CD14-positive monocyte (primary cell): Measurements from ENCODE around the gene ERICH4. TPM values are rescaled to one million over a fixed set of nuclear protein-coding genes. Genes with fewer than 3 reads are reported as not detected.

Source experiments
- DNase-seq, 3 donors: peaks; one replicate each; pipeline ENCODE4 v3.0.0-alpha.2; 2011 to 2022
- H2AFZ ChIP-seq: 2 replicates; pipeline ENCODE4 v1.6.0; 2012; ENCODE audit warnings: mild to moderate bottlenecking, low read depth, low read length, inconsistent platforms; ENCODE audit not compliant: insufficient read depth, poor library complexity, severe bottlenecking
- H3K27ac ChIP-seq, 2 donors: 1 replicate in 1 of 2; 2 replicates in 1 of 2; pipeline ENCODE4 v1.5.1; 2012 to 2013; ENCODE audit warnings: low read length in 2 of 2, control low read depth in 1 of 2, inconsistent platforms in 1 of 2, low read depth in 1 of 2, mild to moderate bottlenecking in 1 of 2
- H3K27me3 ChIP-seq, 2 donors: one replicate each; pipeline versions ENCODE4 v1.6.0 to v1.6.1; 2011 to 2013; ENCODE audit warnings: low read length in 2 of 2; ENCODE audit not compliant: control insufficient read depth in 2 of 2, insufficient read depth in 2 of 2
- H3K36me3 ChIP-seq, 2 donors: replicated peaks in 1 of 2; 1 replicate in 1 of 2; 2 replicates in 1 of 2; pipeline versions ENCODE4 v1.5.1 to v1.6.1; 2012 to 2013; ENCODE audit warnings: low read length in 2 of 2, control low read depth in 1 of 2, inconsistent platforms in 1 of 2, mild to moderate bottlenecking in 1 of 2; ENCODE audit not compliant: insufficient read depth in 2 of 2, control insufficient read depth in 1 of 2
- H3K4me1 ChIP-seq, 2 donors: 1 replicate in 1 of 2; 2 replicates in 1 of 2; pipeline versions ENCODE4 v1.5.1 to v1.6.1; 2012 to 2013; ENCODE audit warnings: low read length in 2 of 2, control low read depth in 1 of 2, inconsistent platforms in 1 of 2, mild to moderate bottlenecking in 1 of 2, moderate library complexity in 1 of 2; ENCODE audit not compliant: insufficient read depth in 2 of 2, control insufficient read depth in 1 of 2
- H3K4me2 ChIP-seq: replicated peaks from 2 replicates; pipeline ENCODE3; 2012; ENCODE audit warnings: low read length, moderate library complexity, mild to moderate bottlenecking; ENCODE audit not compliant: poor library complexity, severe bottlenecking; ENCODE audit errors: extremely low read depth
- H3K4me3 ChIP-seq, 3 experiments: fragments of 200-600 bp in 1 of 3; sonication (generic) in 1 of 3; replicated peaks in 1 of 3; 1 replicate in 2 of 3; 2 replicates in 1 of 3; pipeline ENCODE4 v1.5.1; 2011 to 2013; ENCODE audit warnings: low read length in 3 of 3, mild to moderate bottlenecking in 3 of 3, control low read depth in 2 of 3, low read depth in 2 of 3, inconsistent platforms in 1 of 3, moderate library complexity in 1 of 3
- H3K79me2 ChIP-seq: 2 replicates; pipeline ENCODE4 v1.6.0; 2012; ENCODE audit warnings: mild to moderate bottlenecking, control low read depth, inconsistent platforms, low read length, moderate library complexity; ENCODE audit not compliant: insufficient read depth
- H3K9ac ChIP-seq: 2 replicates; pipeline ENCODE4 v1.6.0; 2017; ENCODE audit warnings: low read length, mild to moderate bottlenecking; ENCODE audit not compliant: insufficient read depth, poor library complexity, severe bottlenecking
- H3K9me3 ChIP-seq, 2 donors: replicated peaks in 1 of 2; 1 replicate in 1 of 2; 2 replicates in 1 of 2; pipeline versions ENCODE4 v1.5.1 to v1.6.1; 2012 to 2013; ENCODE audit warnings: low read length in 2 of 2, control low read depth in 1 of 2; ENCODE audit not compliant: control insufficient read depth in 1 of 2, insufficient read depth in 1 of 2
- H4K20me1 ChIP-seq: 2 replicates; pipeline ENCODE4 v1.6.0; 2012; ENCODE audit warnings: mild to moderate bottlenecking, low read length, control low read depth, moderate library complexity; ENCODE audit not compliant: insufficient read depth
- H3K27ac Mint-ChIP-seq, 7 donors: one replicate each; pipeline ENCODE4 v1.8.0; 2020; ENCODE audit warnings: mild to moderate bottlenecking in 7 of 7, mixed read lengths in 7 of 7, moderate library complexity in 6 of 7, inconsistent platforms in 2 of 7
- H3K27me3 Mint-ChIP-seq, 3 donors: one replicate each; pipeline ENCODE4 v1.8.0; 2021 to 2022; ENCODE audit warnings: low read depth in 3 of 3, mild to moderate bottlenecking in 3 of 3, mixed read lengths in 3 of 3, moderate library complexity in 3 of 3, inconsistent platforms in 1 of 3
- H3K36me3 Mint-ChIP-seq, 2 donors: one replicate each; pipeline ENCODE4 v1.8.0; 2020; ENCODE audit warnings: mixed read lengths in 2 of 2, inconsistent platforms in 1 of 2, mild to moderate bottlenecking in 1 of 2
- H3K4me1 Mint-ChIP-seq: one replicate; pipeline ENCODE4 v1.8.0; 2020; ENCODE audit warnings: mild to moderate bottlenecking, mixed read lengths
- H3K4me3 Mint-ChIP-seq, 2 donors: one replicate each; pipeline ENCODE4 v1.8.0; 2020; ENCODE audit warnings: mild to moderate bottlenecking in 2 of 2, mixed read lengths in 2 of 2, moderate library complexity in 1 of 2
- H3K9me3 Mint-ChIP-seq, 7 donors: one replicate each; pipeline ENCODE4 v1.8.0; 2020 to 2022; ENCODE audit warnings: mixed read lengths in 7 of 7, mild to moderate bottlenecking in 6 of 7, moderate library complexity in 6 of 7, inconsistent platforms in 2 of 7
- CTCF ChIP-seq: fragments of 200-600 bp; IDR thresholded peaks from one replicate; pipeline ENCODE4 v1.8.0; 2022; ENCODE audit warnings: antibody characterized with exemption, mild to moderate bottlenecking
- WGBS: methylation state at CpG from one replicate; pipeline ENCODE4 v1.1.5; 2013; ENCODE audit warnings: missing lambda C conversion rate; ENCODE audit not compliant: insufficient coverage; 5-methylcytosine and 5-hydroxymethylcytosine counted together
- intact Hi-C, 2 donors: fragments of 100-400 bp; cut with micrococcal nuclease; formaldehyde crosslinking; loops; one replicate each; pipeline versions ENCODE4 v1.15.0 to v1.15.1; 2023
- polyA plus RNA-seq, 3 donors: library from polyadenylated mRNA; depleted of rRNA in 1 of 3; unstranded in 2 of 3; stranded (reverse) in 1 of 3; fragments of 300-500 nt in 2 of 3; fragments of >200 nt in 1 of 3; fragmentation: Illumina TruSeq in 2 of 3; gene quantifications; 1 replicate in 2 of 3; 2 replicates in 1 of 3; pipeline ENCODE4 v1.2.3, GENCODE V29; 2012 to 2021

Gene ERICH4
- polyA plus RNA-seq, 3 donors: 0.09 TPM; not detected in 2

GRCh38 chr19:41456342-41456918 lies 13.5 kb downstream of the ERICH4 start:
- Mint-ChIP-seq H3K36me3 (no peaks in the 10 kb centered on the region), H3K27me3 (peaks cover 23 to 40% (median 29%) of the 10 kb centered on the region in 3 donors), H3K4me3 (peak overlapping the region in 1 of 2 donors; percentile 51), H3K4me1 (no peaks in the 10 kb centered on the region), H3K27ac (no peak overlapping the region), H3K9me3 (peaks cover 0 to 2% (median 0%) of the 10 kb centered on the region in 7 donors)
- Histone ChIP-seq H3K79me2 (no peaks in the 10 kb centered on the region), H3K36me3 (no peaks in the 10 kb centered on the region), H3K9me3 (no peaks in the 10 kb centered on the region), H3K27me3 (peaks cover 18 to 28% of the 10 kb centered on the region in 2 donors), H3K4me2 (no peak overlapping the region), H3K4me3 (no peak overlapping the region), H3K4me1 (no peaks in the 10 kb centered on the region), H2AFZ (no peak overlapping the region), H4K20me1 (no peaks in the 10 kb centered on the region), H3K9ac (no peak overlapping the region), H3K27ac (no peak overlapping the region)
- WGBS: 20% methylated on average over 1 of the region's 7 CpGs
- intact Hi-C loops: no loop called here
- no peak for DNase-seq
- no peak for TF ChIP-seq CTCF

- no peak overlapping the region for H3K4me3 ChIP-seq
- WGBS: no CpG with 5 or more reads among the region's 1 CpG
- Mint-ChIP-seq H3K27ac (no peak overlapping the region), H3K4me3 (peak overlapping the region in 1 of 2 donors; percentile 51), H3K27me3 (peaks cover 23 to 40% (median 29%) of the 10 kb centered on the region in 3 donors), H3K9me3 (peaks cover 0 to 4% (median 0%) of the 10 kb centered on the region in 7 donors), H3K36me3 (no peaks in the 10 kb centered on the region), H3K4me1 (no peaks in the 10 kb centered on the region)
- H3K9ac ChIP-seq: no peak overlapping the region
- no peaks in the 10 kb centered on the region for H3K9me3 ChIP-seq
- DNase-seq: no peak
- no peak overlapping the region for H3K27ac ChIP-seq
- TF ChIP-seq CTCF: no peak
- peaks cover 18 to 28% of the 10 kb centered on the region in 2 donors for H3K27me3 ChIP-seq
- no peak overlapping the region for H2AFZ ChIP-seq
- no peak overlapping the region for H3K4me2 ChIP-seq
- no peaks in the 10 kb centered on the region for H3K4me1 ChIP-seq
- intact Hi-C loops: no loop called here
- no peaks in the 10 kb centered on the region for H3K36me3 ChIP-seq
- no peaks in the 10 kb centered on the region for H4K20me1 ChIP-seq
- H3K79me2 ChIP-seq: no peaks in the 10 kb centered on the region
Observed at GRCh38 chr19:41457241-41457640, 14.3 kb downstream of the ERICH4 start.
